Naive thymus-derived CD8-positive, alpha-beta T cell (primary cell): ENCODE measurements around the gene KIAA0825. TPM values are rescaled to one million over a fixed set of nuclear protein-coding genes. Genes with fewer than 3 reads are reported as not detected.
"Not testable (repeated sequence)": the region's sequence is repeated elsewhere in the genome, so short reads cannot be mapped to it uniquely, and the experiment has no call there.

ENCODE experiments used
- ATAC-seq, 2 donors: fragments of 150-1000 bp; cut with Tn5 transposase in 1 of 2; sonication (Bioruptor Pico), chemical (Tn5 transposase) in 1 of 2; 1 replicate in 1 of 2; 2 replicates in 1 of 2; pipeline ENCODE4 v1.10.0; 2021; ENCODE audit warnings: mild to moderate bottlenecking in 2 of 2, moderate library complexity in 2 of 2
- POLR2A ChIA-PET: fragments of 350-600 bp; sonication (Branson Sonifier 250); formaldehyde crosslinking; loops from one replicate; lab custom pipeline; 2021; ENCODE audit warnings: antibody characterized with exemption; lab: Charles Lee
- DNase-seq, 10 donors: peaks; one replicate each; pipeline versions ENCODE4 v3.0.0 to v3.0.0-alpha.2; 2020 to 2022
- H3K27ac Mint-ChIP-seq, 10 donors: one replicate each; pipeline ENCODE4 v1.8.0; 2020 to 2022; ENCODE audit warnings: mild to moderate bottlenecking in 10 of 10, mixed read lengths in 10 of 10, moderate library complexity in 4 of 10, inconsistent platforms in 1 of 10
- H3K27me3 Mint-ChIP-seq, 5 donors: one replicate each; pipeline ENCODE4 v1.8.0; 2021 to 2022; ENCODE audit warnings: mixed read lengths in 5 of 5
- H3K36me3 Mint-ChIP-seq, 3 donors: one replicate each; pipeline ENCODE4 v1.8.0; 2020 to 2022; ENCODE audit warnings: mixed read lengths in 3 of 3, mild to moderate bottlenecking in 2 of 3, inconsistent platforms in 1 of 3
- H3K4me1 Mint-ChIP-seq, 4 donors: one replicate each; pipeline ENCODE4 v1.8.0; 2021 to 2022; ENCODE audit warnings: mixed read lengths in 4 of 4
- H3K4me3 Mint-ChIP-seq, 10 donors: one replicate each; pipeline ENCODE4 v1.8.0; 2020 to 2022; ENCODE audit warnings: mild to moderate bottlenecking in 10 of 10, mixed read lengths in 10 of 10, moderate library complexity in 6 of 10, inconsistent platforms in 1 of 10
- H3K9me3 Mint-ChIP-seq, 9 donors: one replicate each; pipeline ENCODE4 v1.8.0; 2020 to 2022; ENCODE audit warnings: mixed read lengths in 9 of 9, mild to moderate bottlenecking in 3 of 9, inconsistent platforms in 1 of 9, moderate library complexity in 1 of 9
- polyA plus RNA-seq, 3 donors: library from polyadenylated mRNA; unstranded; fragments of 300-500 nt; fragmentation: Illumina TruSeq; gene quantifications; one replicate each; pipeline ENCODE4 v1.2.3, GENCODE V29; 2021
- total RNA-seq, 8 experiments: library from RNA in 2 of 8; stranded (reverse) in 2 of 8; gene quantifications; one replicate each; pipeline ENCODE4 v1.2.3 and lab custom pipeline; 2021 to 2026

KIAA0825 gene
- total and polyA plus RNA-seq, 5 experiments from 2014 or later: 0.74 to 1.6 (median 1.1) TPM

DNA sequence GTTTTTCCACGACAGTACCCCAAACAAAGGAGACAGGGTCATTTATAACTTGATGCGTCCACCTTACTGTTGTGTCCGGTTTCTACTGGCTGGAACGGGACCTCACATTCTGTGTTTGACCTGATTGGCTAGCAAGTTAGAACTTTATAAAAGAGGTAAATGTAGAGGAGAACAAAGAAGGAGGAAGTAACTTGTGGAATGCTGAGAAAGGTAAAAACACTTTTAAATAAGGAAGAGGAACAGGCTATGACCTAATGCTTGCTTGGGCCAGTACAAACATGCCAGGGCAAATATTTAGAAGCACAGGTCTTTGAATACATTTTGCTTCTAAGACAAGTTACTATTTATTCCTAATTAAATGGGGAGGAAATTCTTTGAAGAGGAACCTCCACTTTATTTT is 251.6 kb downstream of the KIAA0825 start:
- Mint-ChIP-seq H3K4me3 (no peak overlapping the region), H3K9me3 (no peaks in the 10 kb centered on the region), H3K36me3 (peaks cover 0 to 6% (median 0%) of the 10 kb centered on the region in 3 donors), H3K4me1 (peaks cover 0 to 2% (median 0%) of the 10 kb centered on the region in 4 donors), H3K27me3 (peaks cover 0 to 3% (median 0%) of the 10 kb centered on the region in 5 donors), H3K27ac (no peak overlapping the region)
- ATAC-seq (no peak), DNase-seq (no peak)
- POLR2A ChIA-PET: no interaction called here

DNA sequence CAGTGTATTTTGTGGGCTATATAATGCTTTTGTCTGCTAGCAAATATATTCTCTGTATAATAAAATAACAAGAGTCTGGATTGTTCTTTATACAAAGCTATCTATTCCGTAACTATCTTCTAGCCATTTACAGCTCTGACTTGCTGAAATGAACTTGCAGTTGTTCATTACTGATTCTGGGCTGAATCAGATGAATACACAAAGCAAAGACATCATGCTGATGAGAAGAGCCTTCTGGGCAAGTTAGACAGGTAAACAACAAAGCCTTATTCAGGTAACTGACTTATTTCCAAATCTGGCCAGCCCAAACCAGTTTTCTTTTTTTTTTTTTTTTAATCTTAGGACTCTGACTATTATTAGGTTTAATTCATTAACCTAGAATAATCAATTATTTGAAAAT is 255.5 kb downstream of the KIAA0825 start:
- Mint-ChIP-seq H3K9me3 (no peaks in the 10 kb centered on the region), H3K4me1 (peaks cover 0 to 2% (median 0%) of the 10 kb centered on the region in 4 donors), H3K36me3 (peaks cover 0 to 6% (median 0%) of the 10 kb centered on the region in 3 donors), H3K27me3 (no peaks in the 10 kb centered on the region), H3K27ac (no peak overlapping the region), H3K4me3 (no peak overlapping the region)
- POLR2A ChIA-PET: no interaction called here
- DNase-seq (no peak), ATAC-seq (no peak)

DNA sequence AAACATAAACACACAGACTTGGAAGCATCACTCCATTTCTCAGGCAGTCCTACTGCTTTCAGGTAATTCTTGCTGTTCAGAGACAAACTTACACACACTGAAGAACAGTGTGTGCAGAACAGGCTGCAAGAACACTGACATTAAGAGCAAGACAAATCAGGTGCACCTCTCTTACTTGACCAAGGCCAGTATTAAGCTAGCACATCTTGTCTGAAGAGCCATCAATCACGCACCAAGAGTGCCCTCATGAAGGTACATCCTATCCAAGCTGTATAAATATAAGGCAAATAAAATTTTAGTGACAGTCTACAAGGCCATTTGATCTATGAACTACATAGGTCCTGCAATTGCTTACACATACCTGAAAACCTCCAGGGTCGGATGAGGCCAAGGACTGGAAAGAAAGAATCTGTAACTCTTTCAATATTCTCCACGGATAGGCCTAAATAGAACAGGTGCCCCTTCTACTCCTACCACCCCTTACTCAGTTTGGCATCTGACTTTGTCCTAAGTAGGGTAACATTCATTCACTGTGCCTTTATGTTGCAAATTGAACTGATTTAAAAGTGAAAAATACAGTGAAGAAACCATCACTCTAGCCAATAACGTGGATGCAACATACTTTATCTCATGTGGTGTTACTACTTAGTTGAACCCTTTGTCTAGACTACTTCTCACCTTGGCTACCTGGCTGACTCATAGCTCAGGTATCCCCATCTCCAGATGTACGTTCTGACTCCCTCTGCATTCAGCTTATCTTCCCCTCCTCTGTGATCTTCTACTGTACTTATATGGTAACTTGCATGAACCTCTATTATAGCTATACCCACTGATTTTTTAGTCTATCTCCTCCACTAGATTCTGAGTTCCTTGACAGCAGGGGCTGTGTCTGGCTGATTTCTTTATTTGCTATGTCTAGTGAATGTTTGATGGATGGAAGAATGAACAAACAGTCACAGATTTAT is 256.3 kb downstream of the KIAA0825 start:
- Mint-ChIP-seq H3K4me1 (peaks cover 0 to 2% (median 0%) of the 10 kb centered on the region in 4 donors), H3K9me3 (no peaks in the 10 kb centered on the region)

DNA sequence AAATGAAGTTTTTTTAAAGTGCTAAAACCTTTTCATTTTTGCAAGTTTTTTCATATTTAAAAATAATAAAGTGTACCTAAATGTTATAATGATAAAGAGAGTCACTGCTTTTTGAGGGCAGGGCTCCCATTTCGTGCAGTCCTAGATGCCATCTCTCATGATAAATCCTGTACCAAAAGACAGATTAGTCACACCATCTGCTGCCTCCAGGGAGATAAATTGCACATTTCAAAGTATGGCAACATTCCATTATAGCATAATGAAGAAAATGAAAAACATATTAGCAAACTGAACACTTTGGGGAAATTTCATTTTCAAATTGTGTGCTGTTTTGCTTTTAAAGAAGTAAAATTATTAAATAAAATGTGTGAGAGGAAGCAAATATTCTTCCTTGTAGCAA is 257.2 kb downstream of the KIAA0825 start:
- DNase-seq (no peak), ATAC-seq (no peak)
- H3K4me1 Mint-ChIP-seq: peaks cover 0 to 2% (median 0%) of the 10 kb centered on the region in 4 donors
- H3K36me3 Mint-ChIP-seq: peaks cover 0 to 3% (median 0%) of the 10 kb centered on the region in 3 donors
- H3K4me3 Mint-ChIP-seq: no peak overlapping the region
- H3K27ac Mint-ChIP-seq: no peak overlapping the region
- POLR2A ChIA-PET: no interaction called here
- no peaks in the 10 kb centered on the region for H3K9me3 Mint-ChIP-seq
- no peaks in the 10 kb centered on the region for H3K27me3 Mint-ChIP-seq

More for the DNA sequence above, 256.3 kb downstream of the KIAA0825 start:
- no peak overlapping the region for H3K4me3 Mint-ChIP-seq
- POLR2A ChIA-PET: no interaction called here
- no peak overlapping the region for H3K27ac Mint-ChIP-seq
- ATAC-seq (no peak), DNase-seq (no peak)
- H3K27me3 Mint-ChIP-seq: no peaks in the 10 kb centered on the region
- H3K36me3 Mint-ChIP-seq: peaks cover 0 to 3% (median 0%) of the 10 kb centered on the region in 3 donors

DNA sequence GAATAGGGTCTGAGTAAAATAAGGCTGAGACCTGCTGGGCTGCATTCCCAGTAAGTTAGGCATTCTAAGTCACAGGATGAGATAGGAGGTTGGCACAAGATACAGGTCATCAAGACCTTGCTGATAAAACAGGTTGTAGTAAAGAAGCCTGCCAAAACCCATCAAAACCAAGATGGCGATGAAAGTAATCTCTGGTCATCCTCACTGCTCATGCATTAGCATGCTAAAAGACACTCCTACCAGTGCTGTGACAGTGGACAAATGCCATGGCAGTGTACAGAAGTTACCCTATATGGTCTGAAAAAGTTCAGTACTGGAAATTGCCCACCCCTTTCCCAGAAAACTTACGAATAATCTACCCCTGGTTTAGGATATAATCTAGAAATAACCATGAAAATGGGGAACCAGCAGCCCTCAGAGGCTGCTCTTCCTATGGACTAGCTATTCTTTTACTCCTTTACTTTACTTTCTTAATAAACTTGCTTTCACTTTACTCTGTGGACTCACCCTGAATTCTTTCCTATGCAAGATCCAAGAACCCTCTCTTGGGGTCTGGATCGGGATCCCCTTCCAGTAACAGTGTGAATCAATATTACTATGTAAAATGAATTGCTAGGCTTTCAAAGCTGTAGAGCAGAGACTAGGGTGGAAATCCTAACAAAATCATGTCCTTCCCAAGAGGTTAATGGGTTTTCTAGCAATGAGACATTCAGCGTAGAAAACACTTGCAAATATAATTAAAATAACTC is 257.8 kb downstream of the KIAA0825 start:
- Mint-ChIP-seq H3K36me3 (peaks cover 0 to 3% (median 0%) of the 10 kb centered on the region in 3 donors), H3K4me1 (peaks cover 0 to 2% (median 0%) of the 10 kb centered on the region in 4 donors), H3K27me3 (no peaks in the 10 kb centered on the region), H3K27ac (no peak overlapping the region), H3K4me3 (no peak overlapping the region), H3K9me3 (no peaks in the 10 kb centered on the region)
- POLR2A ChIA-PET: no interaction called here
- ATAC-seq (no peak), DNase-seq (no peak)

DNA sequence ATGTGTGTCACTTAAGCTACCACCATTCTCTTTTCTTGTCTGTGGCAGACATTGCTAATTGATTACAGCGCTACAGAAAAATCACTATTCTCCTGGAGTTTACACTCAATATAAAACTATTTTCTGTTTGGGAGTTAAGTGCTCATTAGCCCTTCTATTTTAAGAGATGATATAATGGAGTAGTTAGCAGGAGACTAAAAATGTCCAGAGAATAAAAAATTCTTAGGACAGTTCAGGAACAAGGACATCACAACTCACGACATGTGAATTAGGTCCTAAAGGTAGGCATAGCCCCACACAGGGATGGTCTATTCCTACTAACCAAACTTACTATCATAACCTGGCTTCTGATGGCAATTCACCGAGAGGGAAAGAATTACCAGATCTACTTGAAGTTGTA is 258.5 kb downstream of the KIAA0825 start:
- no peak for ATAC-seq
- Mint-ChIP-seq H3K36me3 (peaks cover 0 to 3% (median 0%) of the 10 kb centered on the region in 3 donors), H3K27ac (no peak overlapping the region), H3K4me3 (no peak overlapping the region), H3K27me3 (no peaks in the 10 kb centered on the region), H3K4me1 (no peaks in the 10 kb centered on the region), H3K9me3 (no peaks in the 10 kb centered on the region)
- no peak for DNase-seq
- POLR2A ChIA-PET: no interaction called here

DNA sequence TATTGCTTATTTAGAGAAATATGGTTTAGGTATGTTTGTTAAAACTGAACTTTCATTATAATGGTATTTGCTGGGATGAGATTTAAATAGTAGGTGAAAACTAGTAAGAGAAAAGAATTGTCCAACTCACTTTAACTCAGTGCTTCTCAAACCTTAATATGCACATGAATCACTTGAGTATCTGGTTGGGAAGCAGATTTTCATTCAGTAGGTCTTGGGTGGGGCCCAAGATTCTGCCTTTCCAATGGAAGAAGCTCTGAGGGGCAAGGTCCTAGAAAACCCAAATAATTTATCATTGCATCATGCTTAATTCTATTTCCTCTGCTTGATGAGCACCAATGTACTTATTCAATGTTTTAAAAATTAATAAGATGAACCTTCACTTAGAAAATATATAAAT is 262.6 kb downstream of the KIAA0825 start:
- DNase-seq (no peak), ATAC-seq (no peak)
- Mint-ChIP-seq H3K27ac (no peak overlapping the region), H3K27me3 (no peaks in the 10 kb centered on the region), H3K9me3 (peaks cover 0 to 9% (median 0%) of the 10 kb centered on the region in 9 donors), H3K4me3 (no peak overlapping the region), H3K36me3 (peaks cover 0 to 8% (median 0%) of the 10 kb centered on the region in 3 donors), H3K4me1 (no peaks in the 10 kb centered on the region)
- POLR2A ChIA-PET: no interaction called here

DNA sequence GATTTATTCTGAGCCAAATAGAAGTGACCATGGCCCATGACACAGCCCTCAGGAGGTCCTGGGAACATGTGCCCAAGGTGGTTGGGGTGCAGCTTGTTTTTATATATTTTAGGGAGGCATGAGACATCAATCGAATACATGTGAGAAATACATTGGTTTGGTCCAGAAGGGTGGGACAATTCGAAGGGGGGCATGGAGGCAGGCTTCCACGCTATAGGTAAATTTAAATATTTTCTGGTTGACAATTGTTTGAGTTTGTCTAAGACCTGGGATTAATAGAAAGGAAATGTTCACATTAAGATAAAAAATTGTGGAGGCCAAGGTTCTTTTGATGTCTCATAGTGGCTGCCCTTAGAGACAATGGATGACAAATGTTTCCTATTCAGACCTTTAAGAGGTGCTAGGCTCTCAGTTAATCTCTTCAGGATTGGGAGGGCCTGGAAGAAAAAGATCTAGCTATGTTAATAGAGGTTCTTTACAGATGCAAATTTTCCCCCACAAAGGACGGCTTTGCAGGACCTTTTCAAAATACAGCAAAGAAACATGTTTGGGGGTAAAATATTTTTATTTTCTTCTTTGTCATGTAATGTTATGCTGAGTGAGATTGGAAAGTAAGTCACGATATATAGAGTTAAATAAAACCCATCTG is 263.4 kb downstream of the KIAA0825 start:
- H3K27me3 Mint-ChIP-seq, H3K36me3 Mint-ChIP-seq, ATAC-seq, H3K27ac Mint-ChIP-seq, POLR2A ChIA-PET, DNase-seq, H3K4me1 Mint-ChIP-seq, H3K4me3 Mint-ChIP-seq: not testable (repeated sequence)
- H3K9me3 Mint-ChIP-seq: peaks cover 0 to 12% (median 1%) of the 10 kb centered on the region in 9 donors

DNA sequence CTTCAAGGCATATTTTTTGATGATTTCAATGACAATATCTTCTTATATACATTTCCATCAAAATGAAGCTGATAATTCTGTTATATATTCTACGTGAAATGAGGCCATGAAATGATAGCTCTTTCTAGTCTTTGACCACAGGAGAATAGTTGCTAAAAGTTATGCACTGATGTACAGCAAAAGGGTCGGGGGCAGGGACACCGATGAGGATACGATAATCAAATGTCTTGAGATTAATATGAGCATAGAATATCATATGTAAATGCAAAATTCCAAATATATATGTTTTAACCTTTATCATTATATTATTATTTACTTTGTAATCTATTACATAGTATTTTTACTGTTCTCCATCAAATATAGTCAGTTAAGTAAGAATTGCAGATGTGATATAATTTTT is 264.8 kb downstream of the KIAA0825 start:
- Mint-ChIP-seq H3K36me3 (peaks cover 0 to 8% (median 2%) of the 10 kb centered on the region in 3 donors), H3K27ac (no peak overlapping the region), H3K4me3 (no peak overlapping the region), H3K27me3 (no peaks in the 10 kb centered on the region), H3K9me3 (peaks cover 0 to 19% (median 8%) of the 10 kb centered on the region in 9 donors), H3K4me1 (no peaks in the 10 kb centered on the region)
- ATAC-seq (no peak), DNase-seq (no peak)
- POLR2A ChIA-PET: no interaction called here

DNA sequence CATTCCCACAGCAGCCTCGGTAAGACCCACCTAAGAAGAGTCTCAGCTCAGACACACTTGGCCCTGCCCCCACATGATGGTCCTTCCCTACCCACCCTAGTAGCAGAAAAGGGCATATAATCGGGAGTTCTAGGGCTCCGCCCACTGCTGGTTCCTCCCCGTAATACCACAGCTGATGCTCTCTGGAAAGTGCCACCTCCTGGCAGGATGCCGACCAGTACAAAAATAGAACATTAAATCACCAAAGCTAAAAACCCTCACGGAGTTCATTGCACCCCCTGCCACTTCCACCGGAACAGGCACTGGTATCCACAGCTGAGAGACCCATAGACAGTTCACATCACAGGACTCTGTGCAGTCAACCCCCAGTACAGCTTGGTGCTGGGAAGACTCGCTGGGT is 271.3 kb downstream of the KIAA0825 start:
- ATAC-seq: no peak
- peak overlapping the region in 1 of 10 donors; percentile 4 for H3K27ac Mint-ChIP-seq
- POLR2A ChIA-PET: no interaction called here
- H3K9me3 Mint-ChIP-seq: peaks cover 5 to 30% (median 22%) of the 10 kb centered on the region in 9 donors
- no peaks in the 10 kb centered on the region for H3K27me3 Mint-ChIP-seq
- no peak for DNase-seq
- peaks cover 2 to 15% (median 14%) of the 10 kb centered on the region in 3 donors for H3K36me3 Mint-ChIP-seq
- H3K4me1 Mint-ChIP-seq: no peaks in the 10 kb centered on the region
- H3K4me3 Mint-ChIP-seq: no peak overlapping the region

DNA sequence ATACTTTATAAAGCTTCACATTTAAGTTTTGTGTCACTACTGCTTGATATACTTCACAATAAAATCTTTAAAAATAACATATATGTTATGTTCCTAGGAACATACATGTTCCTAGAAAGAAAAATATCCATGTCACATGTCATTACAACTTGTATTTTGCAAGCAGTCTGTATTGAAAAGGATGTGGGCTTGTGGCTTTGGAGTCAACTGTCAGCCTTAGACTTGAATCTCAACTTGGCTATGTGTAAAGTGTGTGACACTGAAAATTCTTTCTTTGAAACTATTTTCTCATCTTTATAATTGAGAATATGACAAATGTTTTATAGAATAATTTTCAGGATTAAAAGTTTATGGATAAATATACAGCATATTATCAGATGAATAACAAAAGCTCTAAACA is 273.1 kb downstream of the KIAA0825 start:
- no peaks in the 10 kb centered on the region for H3K4me1 Mint-ChIP-seq
- no peaks in the 10 kb centered on the region for H3K27me3 Mint-ChIP-seq
- DNase-seq (no peak), ATAC-seq (no peak)
- peaks cover 2 to 19% (median 11%) of the 10 kb centered on the region in 3 donors for H3K36me3 Mint-ChIP-seq
- peaks cover 5 to 29% (median 22%) of the 10 kb centered on the region in 9 donors for H3K9me3 Mint-ChIP-seq
- H3K27ac Mint-ChIP-seq: no peak overlapping the region
- H3K4me3 Mint-ChIP-seq: no peak overlapping the region
- POLR2A ChIA-PET: no interaction called here

DNA sequence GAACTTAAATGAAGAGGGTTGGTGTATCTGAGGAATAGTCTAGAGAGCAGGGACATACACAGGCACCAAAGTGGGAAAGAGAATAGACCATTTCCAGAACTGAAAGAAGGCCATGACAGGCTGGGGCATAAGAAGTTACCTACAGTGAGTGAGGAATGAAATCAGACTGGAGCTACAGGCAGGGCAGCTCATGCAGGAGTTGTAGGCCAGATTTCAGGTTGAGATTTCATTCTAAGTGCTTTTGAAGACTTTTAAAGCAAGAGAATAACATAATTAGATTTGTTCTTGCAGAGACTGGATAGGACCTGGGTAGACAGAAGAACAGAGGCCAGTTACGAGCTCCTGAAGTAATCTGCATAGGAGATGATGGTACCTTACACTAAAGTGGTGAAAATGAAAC is 280.8 kb downstream of the KIAA0825 start:
- Mint-ChIP-seq H3K9me3 (peaks cover 0 to 15% (median 5%) of the 10 kb centered on the region in 9 donors), H3K27me3 (no peaks in the 10 kb centered on the region), H3K36me3 (peaks cover 0 to 17% (median 0%) of the 10 kb centered on the region in 3 donors), H3K4me1 (no peaks in the 10 kb centered on the region), H3K27ac (no peak overlapping the region), H3K4me3 (no peak overlapping the region)
- no peak for DNase-seq
- ATAC-seq: no peak
- POLR2A ChIA-PET: no interaction called here
